GM04504 (cell line): ENCODE data around the gene ADAM23.

Experiments
- DNase-seq: peaks from one replicate; pipeline ENCODE4 v3.0.0-alpha.2; 2012; ENCODE audit warnings: low read depth

ADAM23 gene

DNA sequence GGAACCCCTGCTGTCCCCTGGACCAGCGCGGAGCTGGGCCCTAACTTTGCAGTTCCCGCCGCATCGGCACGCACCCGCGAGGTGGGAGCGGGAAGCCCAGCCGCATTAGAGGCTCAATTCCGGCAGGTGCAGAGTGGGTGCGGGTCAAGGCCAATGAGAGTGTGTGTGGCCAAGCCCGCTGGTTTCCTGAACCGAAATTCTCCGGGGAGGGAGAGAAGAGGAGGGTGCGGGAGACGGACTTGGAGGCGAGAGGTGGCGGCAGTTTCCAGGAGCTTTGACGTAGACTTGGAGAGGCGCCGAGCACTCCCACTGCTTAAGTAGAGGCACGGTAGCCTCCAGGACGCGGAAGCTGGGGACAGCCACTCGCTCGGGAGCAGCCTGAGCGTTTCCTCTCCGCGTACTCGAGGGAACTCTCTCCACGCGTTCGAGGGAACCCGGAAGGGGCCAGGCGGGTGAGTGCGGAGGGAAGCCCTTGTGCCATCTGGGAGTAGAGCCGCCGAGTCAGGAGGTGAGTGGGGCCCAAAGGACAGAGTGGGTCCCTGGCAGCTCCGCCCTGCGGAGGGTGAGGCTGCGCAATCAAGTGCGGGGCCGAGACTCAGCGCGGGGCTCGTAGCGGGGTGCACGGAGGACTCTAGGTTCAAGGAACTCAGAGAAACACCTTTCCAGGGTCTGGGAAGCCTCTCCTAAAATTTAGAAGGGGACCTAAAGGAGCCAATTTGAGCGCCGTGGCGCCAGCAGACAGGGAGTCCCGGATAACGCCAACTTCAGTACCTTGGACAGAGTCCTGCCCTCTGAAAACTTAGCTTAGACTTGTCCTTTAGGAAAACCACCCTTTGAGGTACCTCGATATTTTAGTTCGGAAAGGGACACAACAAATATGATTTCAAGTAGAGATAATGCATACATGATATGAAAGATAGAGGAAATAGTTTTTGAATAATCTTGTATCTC is 199.0 kb downstream of the ADAM23 start, which contains the start of gene FAM237A:
TSS of gene FAM237A (plus strand) at position 413 of the 951 bp plus-strand sequence. CDS start 1,750 bp downstream, outside the sequence.
- DNase-seq, result peak; percentile 27

DNA sequence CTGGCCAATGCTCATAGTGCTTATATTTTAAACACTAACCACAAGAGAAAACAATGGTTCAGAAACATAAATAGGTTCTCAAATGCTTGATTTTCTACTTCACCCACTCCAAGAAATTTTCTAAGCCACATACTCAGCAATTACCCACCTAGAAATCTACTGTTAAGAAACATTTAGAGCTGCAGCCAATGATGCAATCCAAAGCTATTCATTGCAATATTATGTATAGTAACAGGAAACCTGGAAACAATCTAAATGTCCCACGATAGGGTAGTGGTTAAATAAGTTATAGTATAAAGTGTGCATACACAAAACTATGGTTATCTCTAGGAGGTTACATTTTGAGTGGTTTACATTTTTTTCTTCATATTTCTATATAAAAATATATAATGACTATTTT is 204.7 kb downstream of the ADAM23 start:
- DNase-seq, result no peak

DNA sequence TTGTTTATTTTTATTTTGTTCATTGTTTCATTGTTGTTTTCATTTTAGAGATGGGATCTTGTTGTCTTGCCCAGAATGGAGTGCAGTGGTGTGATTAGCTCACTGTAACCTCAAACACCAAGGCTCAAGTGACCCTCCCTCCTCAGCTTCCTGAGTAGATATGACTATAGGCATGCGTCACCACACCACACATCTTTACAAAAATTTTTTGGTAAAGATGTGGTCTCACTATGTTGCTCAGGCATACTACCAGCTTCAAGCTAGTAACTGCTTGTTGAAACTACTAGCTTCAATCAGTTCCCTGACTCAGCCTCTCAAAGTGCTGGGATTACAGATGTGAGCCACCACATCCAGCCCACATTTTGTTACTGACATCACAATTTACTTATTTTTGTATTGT is 213.8 kb downstream of the ADAM23 start:
- DNase-seq, result no peak

DNA sequence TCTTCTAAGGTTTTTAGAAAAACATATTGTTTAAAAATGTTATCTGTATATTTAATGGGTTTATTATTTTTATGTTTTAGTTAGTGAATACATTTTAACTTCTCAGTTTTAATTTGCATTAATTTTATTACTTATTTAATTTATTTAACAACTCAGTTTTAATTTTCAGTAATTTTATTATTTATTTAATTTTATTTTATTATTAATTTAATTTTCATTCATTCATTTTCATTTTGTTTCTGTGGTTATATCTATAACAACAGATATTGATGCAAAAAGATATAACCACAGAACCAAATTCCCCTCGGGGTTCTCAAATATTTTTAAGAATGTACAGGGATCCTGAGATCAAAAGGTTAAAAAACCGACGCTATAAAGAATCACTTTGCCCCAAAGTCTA is 221.9 kb downstream of the ADAM23 start:
- DNase-seq, result no peak
